GM12865 (cell line): ENCODE measurements around the gene POU3F4.

Experiments
- DNase-seq: peaks from one replicate; pipeline ENCODE4 v3.0.0; 2010; ENCODE audit warnings: low read depth
- H3K4me3 ChIP-seq: 2 replicates; pipeline ENCODE4 v1.5.1; 2011; ENCODE audit warnings: mild to moderate bottlenecking, low read depth, low read length, control low read depth
- CTCF ChIP-seq: IDR thresholded peaks from 2 replicates; pipeline ENCODE4 v1.5.1; 2011; ENCODE audit warnings: low read length, control low read depth, low read depth, inconsistent platforms; ENCODE audit not compliant: insufficient read depth; ENCODE audit errors: missing control alignments

Gene POU3F4

GRCh38 chrX:83508526-83509253 is 600 bp downstream of the POU3F4 start:
- TF ChIP-seq CTCF: no peak
- no peak overlapping the region for H3K4me3 ChIP-seq
- DNase-seq: no peak

GRCh38 chrX:83509254-83509801 is 1.2 kb downstream of the POU3F4 start:
- H3K4me3 ChIP-seq: no peak overlapping the region
- no peak for DNase-seq
- TF ChIP-seq CTCF: no peak

GRCh38 chrX:83510510-83511062 is 2.5 kb downstream of the POU3F4 start:
- DNase-seq: no peak
- no peak overlapping the region for H3K4me3 ChIP-seq
- TF ChIP-seq CTCF: no peak

- TF ChIP-seq CTCF: no peak
- H3K4me3 ChIP-seq: no peak overlapping the region
- DNase-seq: no peak
Measured at GRCh38 chrX:83511208-83511607, 3.1 kb downstream of the POU3F4 start.

- DNase-seq: no peak
- no peak for TF ChIP-seq CTCF
- H3K4me3 ChIP-seq: no peak overlapping the region
Measured at GRCh38 chrX:83512111-83512510, 4.0 kb downstream of the POU3F4 start.

GRCh38 chrX:83516597-83516996 is 8.5 kb downstream of the POU3F4 start:
- no peak for TF ChIP-seq CTCF
- no peak overlapping the region for H3K4me3 ChIP-seq
- DNase-seq: no peak
